Astrocyte (in vitro differentiated cells and primary cell): ENCODE data around the gene IFI30. TPM values are rescaled to one million over a fixed set of nuclear protein-coding genes. Genes with fewer than 3 reads are reported as not detected.

Experiments used
- DNase-seq: peaks from one replicate; pipeline ENCODE4 v3.0.0-alpha.2; 2010; ENCODE audit warnings: low read depth
- FAIRE-seq: peaks from 2 replicates; lab custom pipeline; 2011; peaks lifted over from hg19 to GRCh38; lab: Jason Lieb, UNC
- H2AFZ ChIP-seq: 2 replicates; pipeline ENCODE4 v1.6.0; 2012; ENCODE audit warnings: low read depth, low read length, inconsistent platforms
- H3K27ac ChIP-seq: 2 replicates; pipeline ENCODE4 v1.5.1; 2011; ENCODE audit warnings: low read depth, low read length, inconsistent platforms
- H3K27me3 ChIP-seq: 2 replicates; pipeline ENCODE4 v1.6.0; 2011; ENCODE audit warnings: low read length, inconsistent platforms; ENCODE audit not compliant: insufficient read depth
- H3K36me3 ChIP-seq: 2 replicates; pipeline ENCODE4 v1.5.1; 2011; ENCODE audit warnings: low read length, inconsistent platforms; ENCODE audit not compliant: insufficient read depth
- H3K4me1 ChIP-seq: 2 replicates; pipeline ENCODE4 v1.5.1; 2011; ENCODE audit warnings: low read length, inconsistent platforms; ENCODE audit not compliant: insufficient read depth
- H3K4me2 ChIP-seq: 2 replicates; pipeline ENCODE4 v1.6.0; 2012; ENCODE audit warnings: low read length, inconsistent platforms
- H3K4me3 ChIP-seq: 2 replicates; pipeline ENCODE4 v1.5.1; 2011; ENCODE audit warnings: low read depth, mild to moderate bottlenecking, low read length, inconsistent platforms; ENCODE audit not compliant: insufficient read depth
- H3K79me2 ChIP-seq: 2 replicates; pipeline ENCODE4 v1.6.0; 2012; ENCODE audit warnings: mild to moderate bottlenecking, low read length, inconsistent platforms; ENCODE audit not compliant: insufficient read depth
- H3K9ac ChIP-seq: 2 replicates; pipeline ENCODE4 v1.6.0; 2012; ENCODE audit warnings: mild to moderate bottlenecking, low read length, inconsistent platforms
- H3K9me3 ChIP-seq: 2 replicates; pipeline ENCODE4 v1.5.1; 2012; ENCODE audit warnings: low read depth, mild to moderate bottlenecking, low read length, inconsistent platforms; ENCODE audit not compliant: insufficient read depth
- H4K20me1 ChIP-seq: 2 replicates; pipeline ENCODE4 v1.6.0; 2012; ENCODE audit warnings: low read length, inconsistent platforms; ENCODE audit not compliant: insufficient read depth
- H3K27ac Mint-ChIP-seq: one replicate; pipeline ENCODE4 v1.8.0; 2021; ENCODE audit warnings: mild to moderate bottlenecking, mixed read lengths; ENCODE audit not compliant: unreplicated experiment
- H3K27me3 Mint-ChIP-seq: one replicate; pipeline ENCODE4 v1.8.0; 2021; ENCODE audit warnings: low read depth, mixed read lengths; ENCODE audit not compliant: unreplicated experiment
- H3K36me3 Mint-ChIP-seq: one replicate; pipeline ENCODE4 v1.8.0; 2021; ENCODE audit warnings: low read depth, mixed read lengths; ENCODE audit not compliant: unreplicated experiment
- H3K4me1 Mint-ChIP-seq: one replicate; pipeline ENCODE4 v1.8.0; 2021; ENCODE audit warnings: low read depth, mixed read lengths; ENCODE audit not compliant: unreplicated experiment
- H3K4me3 Mint-ChIP-seq: one replicate; pipeline ENCODE4 v1.8.0; 2021; ENCODE audit warnings: mild to moderate bottlenecking, moderate library complexity, mixed read lengths; ENCODE audit not compliant: unreplicated experiment
- H3K9me3 Mint-ChIP-seq: one replicate; pipeline ENCODE4 v1.8.0; 2021; ENCODE audit warnings: mild to moderate bottlenecking, mixed read lengths; ENCODE audit not compliant: unreplicated experiment
- EZH2 ChIP-seq: IDR thresholded peaks from 2 replicates; pipeline ENCODE4 v1.6.1; 2012; ENCODE audit warnings: mild to moderate bottlenecking, low read length, inconsistent platforms; ENCODE audit not compliant: insufficient read depth
- total RNA-seq: library from RNA; stranded (reverse); gene quantifications from 2 replicates; pipeline ENCODE4 v1.2.1, GENCODE V29; 2021
- TF ChIP-seq, protein P1 (sequence below): IDR thresholded peaks from 2 replicates; pipeline ENCODE4 v1.5.1; 2011; ENCODE audit warnings: low read depth, mild to moderate bottlenecking, inconsistent platforms, low read length, moderate library complexity; ENCODE audit not compliant: insufficient read depth

Gene IFI30
- total RNA-seq, 1 donor from 2014 or later, result 2.3 TPM

DNA sequence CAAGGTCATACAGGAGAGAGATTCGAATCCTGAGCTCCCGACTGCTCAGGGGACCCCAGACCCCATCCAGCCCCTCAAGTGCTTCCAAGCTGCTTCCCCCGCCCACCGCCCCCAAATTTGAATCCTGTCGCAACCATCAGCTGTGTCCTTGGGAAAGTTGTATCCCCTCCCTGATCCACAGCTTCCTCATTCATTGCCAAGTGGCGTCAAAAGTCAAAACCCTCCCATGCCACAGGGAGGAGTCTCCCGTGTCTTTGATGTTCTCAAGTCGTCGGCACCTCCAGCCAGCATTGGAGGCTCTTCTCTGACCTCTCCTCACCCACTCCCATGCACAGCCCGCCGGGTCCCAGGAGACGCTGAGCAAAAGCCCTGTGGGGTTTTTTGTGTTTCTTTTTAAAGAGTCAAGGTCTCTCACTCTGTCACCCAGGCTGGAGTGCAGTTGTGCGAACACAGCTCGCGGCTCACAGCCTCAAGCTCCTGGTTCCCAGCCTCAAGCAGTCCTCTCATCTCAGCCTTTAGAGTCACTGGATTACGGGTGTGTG lies 2.8 kb upstream of the IFI30 start:
- H3K36me3 ChIP-seq, result peaks cover 4% of the 10 kb centered on the region
- H3K4me1 Mint-ChIP-seq, result no peaks in the 10 kb centered on the region
- peaks cover 16% of the 10 kb centered on the region for H3K27me3 Mint-ChIP-seq
- H2AFZ ChIP-seq, result no peak overlapping the region
- H3K4me1 ChIP-seq, result no peaks in the 10 kb centered on the region
- no peaks in the 10 kb centered on the region for H3K27me3 ChIP-seq
- H4K20me1 ChIP-seq, result peaks cover 10% of the 10 kb centered on the region
- no peak overlapping the region for H3K9ac ChIP-seq
- peaks cover 13% of the 10 kb centered on the region for H3K36me3 Mint-ChIP-seq
- no peak overlapping the region for H3K4me2 ChIP-seq
- no peaks in the 10 kb centered on the region for H3K9me3 ChIP-seq
- no peak overlapping the region for H3K4me3 ChIP-seq
- H3K79me2 ChIP-seq, result no peaks in the 10 kb centered on the region
- H3K27ac Mint-ChIP-seq, result no peak overlapping the region
- FAIRE-seq, result no peak
- no peaks in the 10 kb centered on the region for H3K9me3 Mint-ChIP-seq
- no peak overlapping the region for H3K4me3 Mint-ChIP-seq
- TF ChIP-seq, protein P1, sequence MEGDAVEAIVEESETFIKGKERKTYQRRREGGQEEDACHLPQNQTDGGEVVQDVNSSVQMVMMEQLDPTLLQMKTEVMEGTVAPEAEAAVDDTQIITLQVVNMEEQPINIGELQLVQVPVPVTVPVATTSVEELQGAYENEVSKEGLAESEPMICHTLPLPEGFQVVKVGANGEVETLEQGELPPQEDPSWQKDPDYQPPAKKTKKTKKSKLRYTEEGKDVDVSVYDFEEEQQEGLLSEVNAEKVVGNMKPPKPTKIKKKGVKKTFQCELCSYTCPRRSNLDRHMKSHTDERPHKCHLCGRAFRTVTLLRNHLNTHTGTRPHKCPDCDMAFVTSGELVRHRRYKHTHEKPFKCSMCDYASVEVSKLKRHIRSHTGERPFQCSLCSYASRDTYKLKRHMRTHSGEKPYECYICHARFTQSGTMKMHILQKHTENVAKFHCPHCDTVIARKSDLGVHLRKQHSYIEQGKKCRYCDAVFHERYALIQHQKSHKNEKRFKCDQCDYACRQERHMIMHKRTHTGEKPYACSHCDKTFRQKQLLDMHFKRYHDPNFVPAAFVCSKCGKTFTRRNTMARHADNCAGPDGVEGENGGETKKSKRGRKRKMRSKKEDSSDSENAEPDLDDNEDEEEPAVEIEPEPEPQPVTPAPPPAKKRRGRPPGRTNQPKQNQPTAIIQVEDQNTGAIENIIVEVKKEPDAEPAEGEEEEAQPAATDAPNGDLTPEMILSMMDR, result no peak
- no peak for TF ChIP-seq EZH2
- no peak overlapping the region for H3K27ac ChIP-seq
- no peak for DNase-seq

DNA sequence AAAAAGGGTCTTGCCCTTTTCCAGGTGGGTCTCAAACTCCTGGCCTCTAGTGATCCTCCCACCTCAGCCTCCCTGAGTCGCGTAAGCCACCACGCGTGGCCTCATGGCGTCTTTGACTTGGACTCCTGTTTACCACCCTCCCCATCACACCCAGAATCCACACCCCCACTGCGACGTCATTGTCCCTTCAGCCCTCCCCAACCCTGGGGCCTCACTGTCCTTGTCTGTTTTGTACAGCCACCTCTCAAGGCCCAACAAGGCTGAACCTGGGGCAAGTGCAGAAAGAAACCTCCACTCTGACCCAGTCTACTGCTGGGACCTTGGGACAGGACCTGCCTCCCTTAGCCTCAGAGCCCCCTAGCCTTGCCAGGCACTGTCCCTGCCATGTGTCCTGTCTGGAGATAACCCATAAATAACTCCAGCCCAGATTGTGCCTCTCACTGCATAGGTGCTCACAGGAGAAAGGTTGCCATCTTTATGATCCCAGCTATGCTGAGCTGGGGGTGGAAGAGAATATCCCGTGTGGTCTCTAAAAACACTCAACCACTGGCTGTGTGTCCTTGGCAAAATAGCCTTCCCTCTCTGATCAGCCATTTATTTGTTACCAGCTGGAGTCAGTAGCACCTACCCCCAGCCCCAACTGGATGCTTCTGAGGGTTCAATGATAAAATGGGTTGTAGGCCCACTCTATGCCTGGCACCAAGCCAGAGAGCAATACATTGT lies 1.8 kb upstream of the IFI30 start:
- Histone ChIP-seq H3K9me3 (no peaks in the 10 kb centered on the region), H2AFZ (no peak overlapping the region), H3K9ac (no peak overlapping the region), H3K79me2 (no peaks in the 10 kb centered on the region), H3K36me3 (peaks cover 2% of the 10 kb centered on the region), H3K4me2 (no peak overlapping the region), H3K4me3 (no peak overlapping the region), H3K27me3 (no peaks in the 10 kb centered on the region), H3K4me1 (no peaks in the 10 kb centered on the region), H3K27ac (no peak overlapping the region), H4K20me1 (peaks cover 8% of the 10 kb centered on the region)
- Mint-ChIP-seq H3K27me3 (peaks cover 22% of the 10 kb centered on the region), H3K4me1 (no peaks in the 10 kb centered on the region), H3K4me3 (no peak overlapping the region), H3K9me3 (peaks cover 1% of the 10 kb centered on the region), H3K27ac (no peak overlapping the region), H3K36me3 (peaks cover 13% of the 10 kb centered on the region)
- TF ChIP-seq, protein P1, result no peak
- TF ChIP-seq EZH2, result no peak
- FAIRE-seq, result no peak
- DNase-seq, result no peak
